Myocyte (in vitro differentiated cells): Measurements from ENCODE around the gene TRMT11. TPM values are rescaled to one million over a fixed set of nuclear protein-coding genes. Genes with fewer than 3 reads are reported as not detected.

Source experiments
- DNase-seq: peaks from one replicate; pipeline ENCODE4 v3.0.0-alpha.2; 2012; ENCODE audit warnings: low read depth
- total RNA-seq: library from RNA; depleted of rRNA; stranded (reverse); fragments of >200 nt; gene quantifications from 2 replicates; pipeline ENCODE4 v1.2.3, GENCODE V29; 2014

Gene TRMT11
- total RNA-seq, 1 donor from 2014 or later, result 23.4 TPM

DNA sequence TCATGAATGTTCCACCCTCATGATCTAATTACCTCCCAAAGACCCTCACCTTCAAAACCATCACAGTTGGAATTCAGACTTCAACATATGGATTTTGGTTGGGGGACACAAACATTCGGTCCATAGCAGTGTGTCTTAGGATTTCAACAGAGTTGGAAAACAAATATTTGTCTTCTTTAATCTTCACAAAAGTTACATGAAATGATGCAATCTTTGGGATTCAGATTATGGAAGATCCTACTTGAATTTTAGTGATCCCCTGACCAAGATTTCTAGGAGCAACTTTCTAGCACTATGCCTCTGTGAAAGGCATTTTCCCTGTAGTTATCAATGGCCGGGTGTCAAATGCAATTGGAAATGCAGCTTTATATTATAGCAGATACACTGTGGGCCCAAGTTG lies 86.5 kb downstream of the TRMT11 start:
- no peak for DNase-seq

DNA sequence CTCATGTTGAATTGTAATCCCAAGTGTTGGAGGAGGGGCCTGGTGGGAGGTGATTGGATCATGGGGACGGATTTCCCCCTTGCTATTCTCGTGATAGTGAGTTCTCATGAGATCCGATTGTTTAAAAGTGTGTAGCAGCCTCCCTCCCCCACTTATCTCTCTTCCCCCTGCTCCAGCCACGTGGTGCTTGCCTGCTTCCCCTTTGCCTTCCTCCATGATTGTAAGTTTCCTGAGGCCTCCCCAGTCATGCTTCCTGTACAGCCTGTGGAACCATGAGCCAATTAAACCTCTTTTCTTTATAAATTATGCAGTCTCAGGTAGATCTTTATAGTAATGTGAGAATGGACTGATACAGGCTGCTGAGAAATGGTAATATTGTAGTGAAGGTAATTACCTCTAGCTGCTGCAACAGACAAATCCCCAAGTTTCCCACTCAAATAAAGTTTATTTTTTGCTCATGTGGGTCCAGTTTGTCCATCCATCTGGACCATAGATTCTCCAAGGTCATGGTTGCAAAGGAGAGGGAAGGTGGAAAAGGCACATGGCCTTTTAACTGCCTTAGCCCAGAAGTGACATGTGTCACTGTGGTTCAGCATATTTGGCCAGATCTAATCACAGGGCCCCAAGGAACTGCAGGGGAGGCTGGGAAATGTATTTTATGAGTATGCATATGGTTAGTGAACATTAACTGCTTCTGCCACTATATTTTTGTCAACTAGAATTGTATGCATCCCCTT lies 89.2 kb downstream of the TRMT11 start:
- no peak for DNase-seq

DNA sequence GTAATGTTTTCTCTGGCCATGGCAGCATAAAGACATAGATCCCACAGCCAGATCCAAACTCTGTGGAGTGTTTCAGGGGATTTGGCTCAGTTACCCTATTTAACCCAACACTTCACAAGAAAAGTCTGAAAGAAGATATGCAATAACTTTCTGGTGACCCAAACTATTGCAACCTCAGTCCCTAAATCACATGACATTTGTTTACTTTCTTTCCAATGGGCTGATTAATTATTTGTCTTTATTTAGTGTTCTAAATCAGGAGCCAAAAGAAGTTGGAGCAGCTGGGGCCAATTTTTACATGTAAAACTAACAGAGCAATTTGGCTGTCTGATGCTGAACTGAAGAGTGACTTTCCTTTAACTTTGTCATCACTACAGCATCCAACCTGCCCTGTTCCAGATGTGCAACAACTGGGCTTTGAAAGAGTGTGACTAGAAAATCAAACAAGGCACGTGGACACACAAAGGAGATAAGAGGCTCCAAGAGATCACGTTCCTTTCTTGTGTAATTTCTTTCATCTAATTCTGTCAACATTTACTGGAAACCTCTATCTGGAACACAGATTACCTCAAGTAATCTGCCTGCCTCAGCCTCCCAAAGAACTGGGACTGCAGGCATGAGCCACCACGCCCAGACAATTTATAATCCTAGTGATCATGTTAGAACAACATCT lies 90.8 kb downstream of the TRMT11 start:
- no peak for DNase-seq

DNA sequence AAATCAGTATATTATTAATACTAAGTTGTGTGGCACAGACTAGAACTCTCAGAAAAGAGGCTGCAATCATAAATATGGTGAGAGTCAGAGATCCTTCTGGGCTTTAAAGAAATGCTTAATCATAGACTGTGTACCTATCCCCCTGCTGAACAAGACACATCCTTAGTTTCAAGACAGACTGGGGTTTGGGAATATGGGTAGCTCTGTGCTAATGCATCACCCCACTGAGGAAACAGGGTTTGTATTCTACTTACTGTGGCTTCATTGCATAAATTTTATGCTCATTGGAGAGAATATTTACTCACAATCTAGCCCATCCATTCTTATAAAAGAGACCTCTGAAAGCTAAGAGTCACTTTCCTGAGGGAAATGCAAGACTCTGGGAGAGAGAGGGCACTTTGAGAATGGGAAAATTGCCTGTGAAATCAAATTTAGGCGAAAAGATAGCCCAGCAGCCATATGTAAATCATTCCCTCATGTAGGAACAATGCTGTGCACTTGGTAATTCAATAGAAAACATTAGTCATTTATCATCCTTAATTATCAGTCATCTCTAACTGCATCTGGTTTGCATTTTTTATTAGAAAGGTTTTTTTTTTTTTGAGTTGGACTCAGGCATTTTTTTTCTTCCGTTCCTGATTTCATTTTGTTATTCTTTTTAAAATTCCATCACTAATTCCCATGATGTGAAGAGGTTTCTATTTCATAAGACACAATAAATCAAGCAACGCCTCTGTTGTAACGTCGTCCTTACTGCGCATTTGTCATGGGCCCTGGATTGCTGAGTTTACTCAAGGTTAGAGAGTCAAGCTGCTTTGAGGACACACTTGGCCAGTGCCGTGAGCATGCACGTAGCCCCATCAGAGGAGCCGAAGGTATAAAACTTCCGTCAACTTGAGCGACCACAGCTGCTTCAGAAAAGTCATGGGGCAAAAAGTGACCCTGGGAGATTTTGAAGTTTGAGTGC lies 91.8 kb downstream of the TRMT11 start:
- DNase-seq, result no peak

DNA sequence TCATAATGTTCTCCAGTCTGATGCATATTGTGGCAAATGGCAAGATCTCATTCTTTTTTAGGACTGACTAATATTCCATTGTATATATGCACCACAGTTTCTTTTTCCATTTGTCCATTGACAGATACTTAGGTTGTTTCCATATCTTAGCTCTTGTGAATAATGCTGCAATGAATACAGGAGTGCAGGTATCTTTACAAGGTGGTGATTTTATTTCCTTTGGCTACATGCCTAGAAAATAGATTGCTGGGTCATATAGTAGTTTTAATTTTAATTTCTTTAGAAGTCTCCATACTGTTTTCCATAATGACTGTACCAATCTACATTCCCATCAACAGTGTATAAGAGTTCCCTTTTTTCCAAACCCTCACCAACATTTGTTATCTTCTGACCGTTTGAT lies 97.5 kb downstream of the TRMT11 start:
- DNase-seq, result no peak

DNA sequence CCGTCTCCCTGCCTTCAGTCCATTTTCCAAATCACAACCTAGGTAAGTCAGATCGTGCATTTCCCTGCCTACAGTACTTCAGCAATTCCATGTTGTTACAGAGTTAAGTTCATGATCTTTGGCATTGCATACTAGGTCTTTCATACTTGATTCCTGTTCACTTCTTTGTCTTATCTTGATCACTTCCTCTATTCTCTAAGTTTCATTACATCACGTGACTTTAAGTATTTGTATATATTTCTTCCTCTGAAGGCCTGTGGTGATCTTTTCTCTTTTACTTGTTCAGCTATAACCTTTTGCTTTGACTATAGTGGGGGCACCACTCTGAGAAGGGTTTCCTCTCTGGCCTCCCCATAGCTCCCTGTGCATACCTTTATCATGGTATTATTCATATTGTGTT lies 100.2 kb downstream of the TRMT11 start:
- no peak for DNase-seq

Other genes starting within 250 kb of the TRMT11 start
- gene HEY2, start 236.9 kb upstream of the TRMT11 start, total RNA-seq, result 0.08 TPM in 1 of 2 replicates, not detected in the other
- gene NCOA7, start 195.6 kb upstream of the TRMT11 start, total RNA-seq, result 7.8 and 8.5 TPM in 2 replicates
- 47.3 and 48.9 TPM in 2 replicates for gene HINT3, start 29.8 kb upstream of the TRMT11 start, total RNA-seq